Lower leg skin (tissue), 4 donors: Measurements from ENCODE around the gene GALNT18. TPM values are rescaled to one million over a fixed set of nuclear protein-coding genes. Genes with fewer than 3 reads are reported as not detected.

Experiments used
- DNase-seq, 2 donors: peaks; one replicate each; pipeline ENCODE4 v3.0.0-alpha.2; 2019; ENCODE audit warnings: low spot score in 2 of 2
- H3K4me3 ChIP-seq: fragments of 200-600 bp; sonication (generic); 2 replicates; pipeline ENCODE4 v1.5.1; 2017; ENCODE audit warnings: mild to moderate bottlenecking, low read depth; ENCODE audit not compliant: poor library complexity, severe bottlenecking
- CTCF ChIP-seq, 3 donors: fragments of 450-650 bp; IDR thresholded peaks; one replicate each; pipeline ENCODE4 v1.5.1; 2016; ENCODE audit warnings: antibody characterized with exemption in 3 of 3, mild to moderate bottlenecking in 3 of 3, moderate library complexity in 2 of 3
- POLR2A ChIP-seq, 2 donors: fragments of 450-650 bp; IDR thresholded peaks; one replicate each; pipeline ENCODE4 v1.6.1; 2016 to 2017; ENCODE audit warnings: antibody characterized with exemption in 2 of 2, mild to moderate bottlenecking in 1 of 2, moderate library complexity in 1 of 2
- WGBS, 2 donors: methylation state at CpG; one replicate each; pipeline ENCODE4 v1.1.5; 2018; 5-methylcytosine and 5-hydroxymethylcytosine counted together
- intact Hi-C: fragments of 100-400 bp; cut with DNase I; formaldehyde crosslinking; loops from one replicate; pipeline ENCODE4 v1.15.0; 2023; ENCODE audit warnings: low total_unique reads
- total RNA-seq, 4 donors: library from RNA; depleted of rRNA; stranded (reverse); fragments of >200 nt; gene quantifications; one replicate each; pipeline ENCODE4 v1.1.0, GENCODE V29; 2016

GALNT18 gene
- total RNA-seq, 4 donors from 2014 or later: 11.5 to 33.0 (median 17.7) TPM

- no peak overlapping the region for H3K4me3 ChIP-seq
- intact Hi-C loops: no loop called here
- WGBS, 2 donors: 69 to 82% methylated on average over 8 of the region's 8 CpGs
These were observed 44.5 kb downstream of the GALNT18 start for GRCh38 chr11:11577251-11577855.

GRCh38 chr11:11574373-11575287 is 47.2 kb downstream of the GALNT18 start:
- WGBS, 2 donors: 83 to 84% methylated on average over 5 of the region's 5 CpGs
- DNase-seq: peak in 1 of 2 donors; percentile 37
- intact Hi-C loops: no loop called here
- H3K4me3 ChIP-seq: no peak overlapping the region
- TF ChIP-seq CTCF (IDR thresholded peaks at IDR 0.05) (no peak), POLR2A (IDR thresholded peaks at IDR 0.05) (no peak)

More at GRCh38 chr11:11577251-11577855, 44.5 kb downstream of the GALNT18 start:
- DNase-seq: peak; percentile 13 to 46
- TF ChIP-seq POLR2A (IDR thresholded peaks at IDR 0.05) (no peak), CTCF (IDR thresholded peaks at IDR 0.05) (no peak)

DNA sequence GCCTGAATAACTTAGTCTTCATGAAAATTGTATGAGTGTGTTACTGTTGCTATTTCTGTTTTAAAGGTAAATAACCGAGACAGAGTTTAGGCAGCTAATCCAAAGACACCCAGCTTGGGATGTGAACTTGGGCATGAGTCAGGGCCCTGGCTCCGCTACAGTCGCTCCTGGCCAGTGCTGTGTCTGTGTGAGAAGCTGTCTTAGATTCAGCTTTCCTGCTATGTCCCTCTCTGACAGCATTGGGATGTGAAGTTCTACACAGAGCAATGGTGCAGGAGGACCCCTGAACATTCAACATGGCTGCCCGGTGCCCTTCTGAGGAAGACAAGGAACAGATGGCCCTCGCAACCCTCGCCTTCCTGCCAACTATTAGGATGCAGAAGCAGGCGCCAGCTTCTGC is 49.4 kb downstream of the GALNT18 start:
- 86 to 91% methylated on average over 7 of the region's 7 CpGs for WGBS, 2 donors
- TF ChIP-seq CTCF (IDR thresholded peaks at IDR 0.05): no peak
- TF ChIP-seq POLR2A (IDR thresholded peaks at IDR 0.05): no peak
- intact Hi-C loops: no loop called here
- H3K4me3 ChIP-seq: no peak overlapping the region
- DNase-seq: peak in 1 of 2 donors; percentile 46

- DNase-seq: peak in 1 of 2 donors; percentile 43
- TF ChIP-seq CTCF (IDR thresholded peaks at IDR 0.05): no peak
- TF ChIP-seq POLR2A (IDR thresholded peaks at IDR 0.05): no peak
- WGBS, 2 donors: 90 to 96% methylated on average over 7 of the region's 7 CpGs
- intact Hi-C loops: no loop called here
- H3K4me3 ChIP-seq: no peak overlapping the region
These were observed 49.9 kb downstream of the GALNT18 start for GRCh38 chr11:11571893-11572292.

- H3K4me3 ChIP-seq: no peak overlapping the region
- intact Hi-C loops: no loop called here
- no peak for TF ChIP-seq CTCF (IDR thresholded peaks at IDR 0.05)
- TF ChIP-seq POLR2A (IDR thresholded peaks at IDR 0.05): no peak
- DNase-seq: no peak
These were observed 51.0 kb downstream of the GALNT18 start for GRCh38 chr11:11570823-11571222.
